ENCODE results near the gene CELF4.

GRCh38 chr18:37445368-37445767 is 120.2 kb downstream of the CELF4 start:
- TF ChIP-seq POLR2AphosphoS5 (IDR thresholded peaks at IDR 0.05; ENCODE audit: borderline replicate concordance, low read depth, low read length) (no peak), EZH2 (IDR thresholded peaks at IDR 0.05) (no peak)

Data from SK-N-MC (cell line).